ENCODE data around the gene CDC14B.
"Not testable (repeated sequence)": the region's sequence is repeated elsewhere in the genome, so short reads cannot be mapped to it uniquely, and the experiment has no call there.

Gene CDC14B

GRCh38 chr9:96615411-96615810 is 4.2 kb downstream of the CDC14B start:
- no peak for TF ChIP-seq EZH2phosphoT487 (conservative IDR thresholded peaks at IDR 0.05; ENCODE audit: low read length)
- TF ChIP-seq, protein P1, sequence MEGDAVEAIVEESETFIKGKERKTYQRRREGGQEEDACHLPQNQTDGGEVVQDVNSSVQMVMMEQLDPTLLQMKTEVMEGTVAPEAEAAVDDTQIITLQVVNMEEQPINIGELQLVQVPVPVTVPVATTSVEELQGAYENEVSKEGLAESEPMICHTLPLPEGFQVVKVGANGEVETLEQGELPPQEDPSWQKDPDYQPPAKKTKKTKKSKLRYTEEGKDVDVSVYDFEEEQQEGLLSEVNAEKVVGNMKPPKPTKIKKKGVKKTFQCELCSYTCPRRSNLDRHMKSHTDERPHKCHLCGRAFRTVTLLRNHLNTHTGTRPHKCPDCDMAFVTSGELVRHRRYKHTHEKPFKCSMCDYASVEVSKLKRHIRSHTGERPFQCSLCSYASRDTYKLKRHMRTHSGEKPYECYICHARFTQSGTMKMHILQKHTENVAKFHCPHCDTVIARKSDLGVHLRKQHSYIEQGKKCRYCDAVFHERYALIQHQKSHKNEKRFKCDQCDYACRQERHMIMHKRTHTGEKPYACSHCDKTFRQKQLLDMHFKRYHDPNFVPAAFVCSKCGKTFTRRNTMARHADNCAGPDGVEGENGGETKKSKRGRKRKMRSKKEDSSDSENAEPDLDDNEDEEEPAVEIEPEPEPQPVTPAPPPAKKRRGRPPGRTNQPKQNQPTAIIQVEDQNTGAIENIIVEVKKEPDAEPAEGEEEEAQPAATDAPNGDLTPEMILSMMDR (IDR thresholded peaks at IDR 0.05; ENCODE audit: insufficient read depth, low read length, poor library complexity, severe bottlenecking), result no peak
- no peaks in the 10 kb centered on the region for H3K79me2 ChIP-seq (ENCODE audit: insufficient read depth, low read length)
- H3K4me2 ChIP-seq (ENCODE audit: low read depth, low read length, poor library complexity, severe bottlenecking), result no peak overlapping the region
- H3F3A ChIP-seq (ENCODE audit: insufficient read depth), result no peaks in the 10 kb centered on the region
- no peaks in the 10 kb centered on the region; the same call in 1 of the 2 replicates for H3K36me3 ChIP-seq (ENCODE audit: low read length)
- no peak overlapping the region for H3K9ac ChIP-seq (ENCODE audit: low read length)
- no peaks in the 10 kb centered on the region for H3K9me2 ChIP-seq (replicated peaks; ENCODE audit: insufficient read depth, low read length)
- no peaks in the 10 kb centered on the region for H3K27me3 ChIP-seq (ENCODE audit: low read length)
- no peak overlapping the region for H3K4me3 ChIP-seq (ENCODE audit: insufficient read depth, low read length, poor library complexity, severe bottlenecking)
- no peaks in the 10 kb centered on the region for H3K9me3 ChIP-seq (ENCODE audit: insufficient read depth, low read length)
- H4K20me1 ChIP-seq (ENCODE audit: low read depth, low read length), result no peaks in the 10 kb centered on the region
- no peak overlapping the region for H3K27ac ChIP-seq (ENCODE audit: low read depth, low read length)
- H2AFZ ChIP-seq (ENCODE audit: low read depth, low read length, severe bottlenecking), result no peak overlapping the region

GRCh38 chr9:96614664-96615063 is 5.0 kb downstream of the CDC14B start:
- H3K9ac ChIP-seq (ENCODE audit: low read length); H3K36me3 ChIP-seq (ENCODE audit: low read length); H3F3A ChIP-seq (ENCODE audit: insufficient read depth); H3K27me3 ChIP-seq (ENCODE audit: low read length); H3K79me2 ChIP-seq (ENCODE audit: insufficient read depth, low read length); H2AFZ ChIP-seq (ENCODE audit: low read depth, low read length, severe bottlenecking); H3K9me2 ChIP-seq (replicated peaks; ENCODE audit: insufficient read depth, low read length); H3K27ac ChIP-seq (ENCODE audit: low read depth, low read length); H3K4me3 ChIP-seq (ENCODE audit: insufficient read depth, low read length, poor library complexity, severe bottlenecking); H3K4me2 ChIP-seq (ENCODE audit: low read depth, low read length, poor library complexity, severe bottlenecking); H4K20me1 ChIP-seq (ENCODE audit: low read depth, low read length); H3K9me3 ChIP-seq (ENCODE audit: insufficient read depth, low read length): not testable (repeated sequence)

- H3K79me2 ChIP-seq (ENCODE audit: insufficient read depth, low read length), result no peaks in the 10 kb centered on the region
- no peak for TF ChIP-seq EZH2phosphoT487 (conservative IDR thresholded peaks at IDR 0.05; ENCODE audit: low read length)
- TF ChIP-seq, protein P1 (IDR thresholded peaks at IDR 0.05; ENCODE audit: insufficient read depth, low read length, poor library complexity, severe bottlenecking), result no peak
- no peaks in the 10 kb centered on the region for H4K20me1 ChIP-seq (ENCODE audit: low read depth, low read length)
- H3F3A ChIP-seq (ENCODE audit: insufficient read depth), result no peaks in the 10 kb centered on the region
- no peaks in the 10 kb centered on the region for H3K9me3 ChIP-seq (ENCODE audit: insufficient read depth, low read length)
- no peak overlapping the region for H3K27ac ChIP-seq (ENCODE audit: low read depth, low read length)
- H3K27me3 ChIP-seq (ENCODE audit: low read length), result no peaks in the 10 kb centered on the region
- no peak overlapping the region for H3K4me3 ChIP-seq (ENCODE audit: insufficient read depth, low read length, poor library complexity, severe bottlenecking)
- no peaks in the 10 kb centered on the region for H3K9me2 ChIP-seq (replicated peaks; ENCODE audit: insufficient read depth, low read length)
- H2AFZ ChIP-seq (ENCODE audit: low read depth, low read length, severe bottlenecking), result no peak overlapping the region
- no peaks in the 10 kb centered on the region; the same call in 1 of the 2 replicates for H3K36me3 ChIP-seq (ENCODE audit: low read length)
- no peak overlapping the region for H3K4me2 ChIP-seq (ENCODE audit: low read depth, low read length, poor library complexity, severe bottlenecking)
- no peak overlapping the region for H3K9ac ChIP-seq (ENCODE audit: low read length)
Observed at GRCh38 chr9:96612966-96613589, 6.6 kb downstream of the CDC14B start.

- H3K4me3 ChIP-seq (ENCODE audit: insufficient read depth, low read length, poor library complexity, severe bottlenecking), result no peak overlapping the region
- no peak overlapping the region for H3K27ac ChIP-seq (ENCODE audit: low read depth, low read length)
- H3K79me2 ChIP-seq (ENCODE audit: insufficient read depth, low read length), result no peaks in the 10 kb centered on the region
- no peaks in the 10 kb centered on the region for H3F3A ChIP-seq (ENCODE audit: insufficient read depth)
- TF ChIP-seq, protein P1 (IDR thresholded peaks at IDR 0.05; ENCODE audit: insufficient read depth, low read length, poor library complexity, severe bottlenecking), result no peak
- no peak for TF ChIP-seq EZH2phosphoT487 (conservative IDR thresholded peaks at IDR 0.05; ENCODE audit: low read length)
- no peak overlapping the region for H2AFZ ChIP-seq (ENCODE audit: low read depth, low read length, severe bottlenecking)
- H4K20me1 ChIP-seq (ENCODE audit: low read depth, low read length), result no peaks in the 10 kb centered on the region
- H3K9ac ChIP-seq (ENCODE audit: low read length), result no peak overlapping the region
- H3K27me3 ChIP-seq (ENCODE audit: low read length), result no peaks in the 10 kb centered on the region
- no peaks in the 10 kb centered on the region for H3K9me2 ChIP-seq (replicated peaks; ENCODE audit: insufficient read depth, low read length)
- H3K4me2 ChIP-seq (ENCODE audit: low read depth, low read length, poor library complexity, severe bottlenecking), result no peak overlapping the region
- no peaks in the 10 kb centered on the region for H3K9me3 ChIP-seq (ENCODE audit: insufficient read depth, low read length)
- no peaks in the 10 kb centered on the region; the same call in 1 of the 2 replicates for H3K36me3 ChIP-seq (ENCODE audit: low read length)
Observed at GRCh38 chr9:96612105-96612965, 7.3 kb downstream of the CDC14B start.
